ENCODE data around the gene ZNF48. TPM values are rescaled to one million over a fixed set of nuclear protein-coding genes. Genes with fewer than 3 reads are reported as not detected.

ZNF48 gene
- polyA plus RNA-seq, 1 of the 3 experiments (the other 2 are of a cell fraction) = 8.8 TPM

- TF ChIP-seq POLR2AphosphoS5 (IDR thresholded peaks at IDR 0.05; ENCODE audit: low read depth, low read length) (peak; percentile 70), RFX5 (IDR thresholded peaks at IDR 0.05; ENCODE audit: low read length) (no peak), YY1 (IDR thresholded peaks at IDR 0.05; ENCODE audit: low read depth) (peak; percentile 85; the same call in 1 of the 2 replicates), USF1 (IDR thresholded peaks at IDR 0.05; ENCODE audit: borderline replicate concordance, low read depth) (peak; percentile 92), GATA2 (CRISPR knock-in tag; IDR thresholded peaks at IDR 0.05) (no peak), MEF2A (IDR thresholded peaks at IDR 0.05; ENCODE audit: borderline replicate concordance, low read depth) (no peak), TCF12 (IDR thresholded peaks at IDR 0.05) (no peak; the same call in 1 of the 2 replicates), NRF1 (IDR thresholded peaks at IDR 0.05; ENCODE audit: low read depth, low read length) (no peak), NFIC (IDR thresholded peaks at IDR 0.05; ENCODE audit: borderline replicate concordance) (peak; percentile 20; the same call in 1 of the 2 replicates), FOXM1 (IDR thresholded peaks at IDR 0.05; ENCODE audit: low read depth) (no peak), ZBTB33 (IDR thresholded peaks at IDR 0.05; ENCODE audit: borderline replicate concordance, low read depth) (0 out of 2 replicates have a peak, but pooled peaks have one; percentile 46)
These were observed 39.9 kb upstream of the ZNF48 start, which contains the start of gene CD2BP2 (continued) for GRCh38 chr16:30355144-30355953.

GRCh38 chr16:30355954-30356308, 39.3 kb upstream of the ZNF48 start:
- H3K27me3 ChIP-seq (ENCODE audit: insufficient read depth) = no peaks in the 10 kb centered on the region
- peaks cover 21% of the 10 kb centered on the region for H4K20me1 ChIP-seq (ENCODE audit: insufficient read depth)
- peak overlapping the region; percentile 95 to 99 for H3K27ac ChIP-seq (ENCODE audit: low read depth in 2 of 2, low read length in 1 of 2)
- peak overlapping the region; percentile 60; the same call in 1 of the 2 replicates for H2AFZ ChIP-seq (ENCODE audit: low read depth)
- no peaks in the 10 kb centered on the region for H3K9me3 ChIP-seq
- ChIA-PET POLR2A (interaction anchor here (1.2 to 1.6 kb wide), 5 partner anchors 9 to 53 kb away, joined by 3 to 19 read pairs (median 5); partner anchors contain the start of genes TBC1D10B and ZNF48), CTCF (interaction anchor here (1.1 to 3.6 kb wide), 4 partner anchors 13 to 53 kb away, joined by 3 to 23 read pairs (median 4); partner anchors contain the start of genes TBC1D10B and ZNF771)
- H3K4me1 ChIP-seq (ENCODE audit: control insufficient read depth in 1 of 2, insufficient read depth in 2 of 2, low read depth in 1 of 2, low read length in 1 of 2) = peaks cover 34 to 39% of the 10 kb centered on the region in 2 experiments
- peak overlapping the region; percentile 93 to 99 for H3K4me3 ChIP-seq (ENCODE audit: low read depth in 2 of 2, low read length in 1 of 2)
- TF ChIP-seq YY1 (IDR thresholded peaks at IDR 0.05; ENCODE audit: low read depth) = no peak
- TF ChIP-seq TCF12 (IDR thresholded peaks at IDR 0.05) = no peak
- no peak for TF ChIP-seq MAX (IDR thresholded peaks at IDR 0.05; ENCODE audit: low read depth)
- no peak for TF ChIP-seq IRF3 (IDR thresholded peaks at IDR 0.05; ENCODE audit: low read depth, low read length)
- TF ChIP-seq CHD2 (IDR thresholded peaks at IDR 0.05; ENCODE audit: low read length, partially characterized antibody) = no peak
- no peak for TF ChIP-seq CTCF (IDR thresholded peaks at IDR 0.05)
- TF ChIP-seq GATA2 (CRISPR knock-in tag; IDR thresholded peaks at IDR 0.05) = no peak
- TF ChIP-seq ELF1 (IDR thresholded peaks at IDR 0.05) = no peak
- TF ChIP-seq FOXM1 (IDR thresholded peaks at IDR 0.05; ENCODE audit: low read depth) = no peak
- no peak for TF ChIP-seq USF2 (IDR thresholded peaks at IDR 0.05; ENCODE audit: borderline replicate concordance, low read depth, low read length)
- TF ChIP-seq RAD21 (IDR thresholded peaks at IDR 0.05; ENCODE audit: low read length) = no peak
- no peak for TF ChIP-seq NFIC (IDR thresholded peaks at IDR 0.05; ENCODE audit: borderline replicate concordance)
- no peak for TF ChIP-seq TAF1 (IDR thresholded peaks at IDR 0.05; ENCODE audit: borderline replicate concordance, low read depth, low read length)
- no peak for TF ChIP-seq EP300 (IDR thresholded peaks at IDR 0.05; ENCODE audit: borderline replicate concordance in 1 of 2, low read depth in 1 of 2, low read length in 1 of 2)
- TF ChIP-seq MEF2A (IDR thresholded peaks at IDR 0.05; ENCODE audit: borderline replicate concordance, low read depth) = no peak
- TF ChIP-seq RFX5 (IDR thresholded peaks at IDR 0.05; ENCODE audit: low read length) = no peak
- no peak for TF ChIP-seq RXRA (IDR thresholded peaks at IDR 0.05; ENCODE audit: borderline replicate concordance, low read depth)
- peaks cover 10% of the 10 kb centered on the region for H3F3A ChIP-seq (replicated peaks; ENCODE audit: insufficient read depth)
- peaks cover 42% of the 10 kb centered on the region for H3K79me2 ChIP-seq (ENCODE audit: insufficient read depth)
- WGBS (ENCODE audit: low lambda C conversion rate) = 70% methylated on average over 3 of the region's 7 CpGs
- DNase-seq = peak; percentile 41
- peaks cover 20 to 58% of the 10 kb centered on the region in 2 experiments for H3K36me3 ChIP-seq (replicated peaks in 1 of 2; ENCODE audit: control insufficient read depth in 1 of 2, insufficient read depth in 2 of 2, low read length in 1 of 2)
- peak overlapping the region; percentile 96 for H3K4me2 ChIP-seq
- H3K9me2 ChIP-seq = no peaks in the 10 kb centered on the region
- H3K9ac ChIP-seq = peak overlapping the region; percentile 96

All from SK-N-SH (cell line).